H1 (cell line): Measurements from ENCODE around the gene NSA2. TPM values are rescaled to one million over a fixed set of nuclear protein-coding genes. Genes with fewer than 3 reads are reported as not detected.

Experiments used
- HDAC6 ChIP-seq: IDR thresholded peaks from one replicate; pipeline ENCODE4 v1.7.1; 2012; ENCODE audit warnings: low read depth, mild to moderate bottlenecking, inconsistent platforms, low read length, moderate library complexity
- MAX ChIP-seq: IDR thresholded peaks from 2 replicates; pipeline ENCODE4 v1.6.1; 2012; ENCODE audit warnings: inconsistent platforms
- polyA plus RNA-seq, 7 experiments: library from polyadenylated mRNA; depleted of rRNA in 3 of 7; stranded (reverse) in 5 of 7; unstranded in 2 of 7; fragments of >200 nt in 5 of 7; fragments of 200-250 nt in 2 of 7; gene quantifications; 1 replicate in 5 of 7; 2 replicates in 1 of 7; 4 replicates in 1 of 7; pipeline versions ENCODE4 v1.2.1 to v1.2.3, GENCODE V29; 2011 to 2013; ENCODE audit warnings: missing spikeins in 2 of 7, mixed read lengths in 2 of 7
- total RNA-seq: library from RNA; stranded (reverse); fragmentation: NEBNext Ultra II Directional; extraction: Animal tissue kit (Norgen Biotek cat#: 25700); gene quantifications from 2 replicates; pipeline ENCODE4 v1.2.1, GENCODE V29; 2021

NSA2 gene
- total and polyA plus RNA-seq, 2 of the 8 experiments (the other 6 are each of a cell fraction or from before 2014, with no cell fraction given) = 17.0 to 68.7 TPM

GRCh38 chr5:74717596-74717995 is 49.5 kb upstream of the NSA2 start (continued):
- no peak for TF ChIP-seq HDAC6
- TF ChIP-seq MAX = no peak
